Right cardiac atrium (tissue), 5 donors: ENCODE results near the gene SNX11. TPM values are rescaled to one million over a fixed set of nuclear protein-coding genes. Genes with fewer than 3 reads are reported as not detected.

Experiments used
- ATAC-seq, 2 donors: fragments of 200-7000 bp; cut with Tn5 transposase; one replicate each; pipeline versions ENCODE4 v1.8.0 to v1.9.1; 2020; ENCODE audit warnings: moderate library complexity in 2 of 2, mild to moderate bottlenecking in 1 of 2
- DNase-seq, 3 donors: peaks; one replicate each; pipeline ENCODE4 v3.0.0-alpha.2; 2020
- H3K27ac ChIP-seq: one replicate; pipeline ENCODE4 v1.5.1; 2013; ENCODE audit warnings: mild to moderate bottlenecking, low read length, control low read depth, moderate library complexity
- H3K27me3 ChIP-seq: one replicate; pipeline ENCODE4 v1.6.1; 2013; ENCODE audit not compliant: control insufficient read depth, insufficient read depth
- H3K4me1 ChIP-seq: one replicate; pipeline ENCODE4 v1.6.1; 2013; ENCODE audit warnings: low read length; ENCODE audit not compliant: control insufficient read depth, insufficient read depth
- H3K4me3 ChIP-seq: one replicate; pipeline ENCODE4 v1.5.1; 2013; ENCODE audit warnings: low read length, control low read depth
- H3K9me3 ChIP-seq: one replicate; pipeline ENCODE4 v1.6.1; 2013; ENCODE audit warnings: low read length; ENCODE audit not compliant: control insufficient read depth
- WGBS: extraction: QIAGEN DNeasy Blood & Tissue Kit; methylation state at CpG from one replicate; pipeline ENCODE4 v1.1.7; 2013; 5-methylcytosine and 5-hydroxymethylcytosine counted together
- intact Hi-C, 4 donors: fragments of 100-400 bp; cut with DNase I; formaldehyde crosslinking; loops; one replicate each; pipeline versions ENCODE4 v1.11.0 to v1.14.0; 2022 to 2023
- polyA plus RNA-seq: library from polyadenylated mRNA; stranded (reverse); fragments of 200-250 nt; gene quantifications from one replicate; pipeline ENCODE4 v1.2.3, GENCODE V29; 2013
- total RNA-seq, 4 donors: library from RNA; stranded (reverse); fragmentation: NEBNext Ultra II Directional; extraction: Animal tissue kit (Norgen Biotek cat#: 25700); gene quantifications; one replicate each; pipeline ENCODE4 v1.2.1, GENCODE V29; 2021
- donor health status: healthy with polysubstance abuse.
- donor health status: DM: no; HTN: yes; CAD: no.
- donor health status: DM: no; HTN: no; CAD: no.
- donor health status: DM: no; HTN: yes; CAD: no; lungs with severe emphysema.
- donor health status: DM: yes; HTN: yes; CAD: no.

Gene SNX11
- total and polyA plus RNA-seq, 5 donors: 7.5 to 16.6 (median 12.7) TPM

DNA sequence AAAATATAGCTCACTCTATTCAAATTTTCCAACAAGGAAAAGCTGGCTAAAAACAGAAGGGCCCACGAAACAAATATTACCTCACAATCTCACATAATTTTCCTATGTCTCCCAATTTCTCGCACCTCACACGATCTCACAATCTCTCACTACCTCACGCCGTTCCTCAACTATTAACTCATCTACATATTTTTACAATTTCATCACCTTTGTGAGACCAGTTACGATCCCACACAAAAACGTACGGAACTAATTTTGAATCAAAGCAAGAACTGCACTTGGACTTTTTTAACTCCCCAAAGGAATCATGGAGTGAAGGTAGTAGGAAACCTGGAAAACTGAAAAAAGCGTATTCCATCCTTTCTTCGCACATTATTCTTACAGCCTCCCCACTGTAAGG is 7.4 kb upstream of the SNX11 start:
- intact Hi-C loops: loop anchor here in 1 of 4 donors (10.0 kb wide), 1 partner anchor 75 kb away; no protein-coding TSS in a partner anchor
- DNase-seq (no peak), ATAC-seq (no peak)
- Histone ChIP-seq H3K27ac (peak overlapping the region; percentile 16), H3K9me3 (no peaks in the 10 kb centered on the region), H3K4me1 (no peaks in the 10 kb centered on the region), H3K4me3 (peak overlapping the region; percentile 97), H3K27me3 (no peaks in the 10 kb centered on the region)
- 31% methylated on average over 10 of the region's 10 CpGs for WGBS

DNA sequence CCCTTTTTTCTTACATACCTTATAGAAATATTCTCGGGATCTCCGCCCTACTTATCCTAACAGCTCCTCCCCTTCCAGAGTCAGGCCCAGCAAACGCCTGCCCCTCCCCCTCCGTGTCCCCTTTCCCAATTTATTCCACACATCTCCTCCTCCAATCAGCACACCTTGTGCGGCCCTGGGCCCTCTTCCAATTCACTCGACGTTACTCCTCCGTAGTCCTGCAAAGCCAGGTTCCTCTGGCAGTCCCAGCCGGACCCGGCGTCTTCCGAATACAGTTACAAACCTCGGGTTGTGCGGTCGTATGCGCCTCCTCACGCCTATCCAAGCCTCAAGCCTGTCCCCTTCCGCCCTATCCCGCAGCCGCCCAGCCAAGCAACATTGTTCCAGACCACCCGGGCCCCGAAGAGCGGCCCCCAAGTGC is 7.0 kb upstream of the SNX11 start:
- ATAC-seq: peak; percentile 25 to 50
- 1% methylated on average over 23 of the region's 23 CpGs for WGBS
- Histone ChIP-seq H3K27ac (peak overlapping the region; percentile 93), H3K4me3 (peak overlapping the region; percentile 97), H3K27me3 (no peaks in the 10 kb centered on the region), H3K4me1 (no peaks in the 10 kb centered on the region), H3K9me3 (no peaks in the 10 kb centered on the region)
- peak; percentile 55 to 76 (median 74) for DNase-seq
- intact Hi-C loops: loop anchor here in 1 of 4 donors (10.0 kb wide), 1 partner anchor 76 kb away; no protein-coding TSS in a partner anchor

DNA sequence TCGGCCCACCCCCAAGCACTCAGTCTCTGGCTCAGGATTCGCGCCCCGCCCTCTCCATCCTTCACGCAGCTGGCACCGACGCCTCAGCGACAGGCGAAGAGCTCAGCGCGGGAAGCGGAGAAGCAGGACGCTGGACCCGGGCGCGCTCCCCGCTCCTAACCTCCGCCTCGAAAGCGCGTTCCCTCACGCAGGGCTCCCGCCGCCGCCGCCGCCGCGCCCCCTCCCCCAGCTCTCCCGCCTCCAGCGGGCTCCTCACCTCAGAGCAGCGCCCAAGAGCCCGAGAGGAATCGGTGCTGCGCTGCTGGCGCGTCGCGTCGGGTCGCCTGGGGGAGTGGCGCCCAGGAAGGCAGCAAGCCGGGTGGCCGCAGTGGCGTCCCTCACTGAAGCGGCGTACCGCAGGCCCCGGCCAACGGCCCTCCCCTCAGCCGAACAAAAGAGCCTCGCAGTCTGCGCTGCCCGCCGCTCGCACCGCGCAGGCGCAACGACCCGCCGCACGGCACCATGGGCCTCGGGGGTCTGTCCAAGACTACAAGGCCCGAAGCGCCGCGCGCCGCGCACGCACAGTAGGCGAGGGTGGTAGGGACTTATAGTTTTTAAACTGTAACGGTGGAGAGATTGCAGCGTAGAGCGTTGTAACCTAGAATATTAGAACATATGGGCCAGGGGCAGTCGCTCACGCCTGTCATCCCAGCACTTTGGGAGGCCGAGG is 6.4 kb upstream of the SNX11 start, which contains the start of gene CBX1:
CBX1 (minus strand) TSS at position 467 of the 709 bp plus-strand sequence. CDS start 24,474 bp downstream, outside the sequence.
- peak within 1 kb of the TSS; percentile 97 for H3K4me3 ChIP-seq
- ATAC-seq (peak; percentile 99), DNase-seq (peak; percentile 96 to 99 (median 98))
- intact Hi-C loops: loop anchor here in 1 of 4 donors (10.0 kb wide), 1 partner anchor 76 kb away; no protein-coding TSS in a partner anchor
- H3K27ac ChIP-seq: peak within 1 kb of the TSS; percentile 93
- no peaks in the 10 kb centered on the region for H3K4me1 ChIP-seq
- H3K27me3 ChIP-seq: no peaks in the 10 kb centered on the region
- WGBS: under 1% methylated on average over 79 of the region's 79 CpGs
- no peaks in the 10 kb centered on the region for H3K9me3 ChIP-seq

DNA sequence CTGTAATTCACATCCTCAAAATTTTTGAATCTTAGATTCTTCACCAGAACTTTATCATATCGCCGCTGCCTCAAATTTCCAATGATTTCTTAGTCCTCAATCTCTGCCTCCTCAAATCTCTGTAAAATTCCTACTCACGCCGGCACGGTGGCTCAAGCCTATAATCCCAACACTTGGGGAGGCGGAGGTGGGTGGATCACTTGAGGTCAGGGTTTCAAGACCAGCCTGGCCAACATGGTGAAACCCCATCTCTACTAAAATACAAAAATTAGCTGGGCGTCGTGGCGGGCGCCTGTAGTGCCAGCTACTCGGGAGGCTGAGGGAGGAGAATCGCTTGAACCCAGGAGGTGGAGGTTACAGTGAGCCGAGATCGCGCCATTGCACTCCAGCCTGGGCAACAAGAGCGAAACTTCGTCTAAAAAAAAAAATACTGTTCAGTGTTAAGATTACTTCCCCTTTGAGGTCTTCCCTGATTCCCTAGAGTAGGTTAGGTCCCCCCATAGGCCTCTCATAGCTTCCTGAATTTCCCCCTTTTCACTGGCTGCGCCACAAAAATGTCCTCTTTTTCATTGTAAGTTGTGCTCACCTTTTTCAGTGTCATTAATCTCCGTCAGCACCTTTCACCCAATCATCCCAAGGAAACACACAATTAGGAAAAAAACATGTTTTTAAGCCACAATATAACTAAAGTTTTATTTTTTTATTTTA is 5.4 kb upstream of the SNX11 start:
- intact Hi-C loops: loop anchor here in 1 of 4 donors (10.0 kb wide), 1 partner anchor 77 kb away; no protein-coding TSS in a partner anchor
- WGBS: 86% methylated on average over 19 of the region's 19 CpGs
- Histone ChIP-seq H3K27ac (no peak overlapping the region), H3K27me3 (no peaks in the 10 kb centered on the region), H3K4me3 (no peak overlapping the region), H3K9me3 (no peaks in the 10 kb centered on the region), H3K4me1 (no peaks in the 10 kb centered on the region)
- DNase-seq (no peak), ATAC-seq (no peak)

DNA sequence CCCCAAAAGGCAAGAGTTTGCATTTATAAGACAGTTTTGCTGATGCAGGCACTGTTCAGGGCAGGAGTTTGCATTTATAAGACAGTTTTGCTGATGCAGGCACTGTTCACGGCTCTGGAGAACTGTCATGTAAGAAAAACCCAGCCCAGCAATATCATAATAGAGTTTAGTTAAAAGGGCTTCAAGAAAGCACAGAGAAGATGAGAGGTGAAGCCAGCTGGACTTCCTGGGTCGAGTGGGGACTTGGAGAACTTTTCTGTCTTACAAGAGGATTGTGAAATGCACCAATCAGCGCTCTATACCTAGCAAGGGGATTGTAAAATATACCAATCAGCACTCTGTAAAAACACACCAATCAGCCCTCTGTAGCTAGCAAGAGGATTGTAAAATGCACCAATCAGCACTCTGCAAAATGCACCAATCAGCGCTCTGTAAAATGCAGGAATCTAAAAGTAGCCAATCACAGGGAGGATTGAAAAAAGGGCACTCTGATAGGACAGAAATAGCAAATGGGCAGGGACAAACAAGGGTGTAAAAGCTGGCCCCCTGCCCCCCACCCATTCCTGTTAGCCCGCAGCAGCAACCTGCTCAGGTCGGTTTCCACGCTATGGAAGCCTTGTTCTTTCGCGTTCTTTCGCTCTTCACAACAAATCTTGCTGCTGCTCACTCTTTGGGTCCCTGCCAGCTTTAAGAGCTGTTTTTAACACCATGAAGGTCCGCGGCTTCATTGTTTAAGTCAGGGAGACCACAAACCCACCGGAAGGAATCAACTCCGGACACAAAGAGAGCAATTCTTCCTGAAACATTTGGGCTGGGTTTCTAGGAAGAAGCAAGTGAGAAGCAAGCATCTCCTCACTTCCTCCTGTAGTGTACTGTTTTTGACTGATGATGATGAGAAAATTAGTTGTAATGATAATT is 4.5 kb upstream of the SNX11 start:
- ATAC-seq (no peak), DNase-seq (no peak)
- intact Hi-C loops: loop anchor here in 1 of 4 donors (10.0 kb wide), 1 partner anchor 78 kb away; no protein-coding TSS in a partner anchor
- Histone ChIP-seq H3K4me1 (no peaks in the 10 kb centered on the region), H3K9me3 (no peaks in the 10 kb centered on the region), H3K27ac (no peak overlapping the region), H3K27me3 (no peaks in the 10 kb centered on the region), H3K4me3 (no peak overlapping the region)
- WGBS: 76% methylated on average over 14 of the region's 14 CpGs

DNA sequence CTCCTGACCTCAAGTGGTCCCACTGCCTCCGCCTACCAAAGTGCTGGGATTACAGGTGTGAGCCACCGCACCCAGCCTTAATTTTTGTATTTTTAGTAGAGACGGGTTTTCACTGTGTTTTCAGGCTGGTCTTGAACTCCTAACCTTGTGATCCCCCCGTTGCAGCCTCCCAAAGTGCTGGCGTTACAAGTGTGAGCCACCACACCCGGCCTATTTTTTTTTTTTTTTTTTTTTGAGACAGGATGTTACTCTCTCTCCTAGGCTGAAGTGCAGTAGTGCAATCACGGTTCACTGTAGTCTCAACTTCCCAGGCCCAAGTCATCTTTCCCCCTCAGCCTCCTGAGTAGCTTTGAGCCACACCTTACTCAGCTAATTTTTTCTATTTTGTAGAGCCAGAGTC is 3.1 kb upstream of the SNX11 start:
- WGBS: 83% methylated on average over 7 of the region's 7 CpGs
- H3K4me3 ChIP-seq: no peak overlapping the region
- ATAC-seq: no peak
- H3K4me1 ChIP-seq: no peaks in the 10 kb centered on the region
- DNase-seq: no peak
- no peaks in the 10 kb centered on the region for H3K27me3 ChIP-seq
- no peak overlapping the region for H3K27ac ChIP-seq
- no peaks in the 10 kb centered on the region for H3K9me3 ChIP-seq
- intact Hi-C loops: loop anchor here in 1 of 4 donors (10.0 kb wide), 1 partner anchor 80 kb away; no protein-coding TSS in a partner anchor

DNA sequence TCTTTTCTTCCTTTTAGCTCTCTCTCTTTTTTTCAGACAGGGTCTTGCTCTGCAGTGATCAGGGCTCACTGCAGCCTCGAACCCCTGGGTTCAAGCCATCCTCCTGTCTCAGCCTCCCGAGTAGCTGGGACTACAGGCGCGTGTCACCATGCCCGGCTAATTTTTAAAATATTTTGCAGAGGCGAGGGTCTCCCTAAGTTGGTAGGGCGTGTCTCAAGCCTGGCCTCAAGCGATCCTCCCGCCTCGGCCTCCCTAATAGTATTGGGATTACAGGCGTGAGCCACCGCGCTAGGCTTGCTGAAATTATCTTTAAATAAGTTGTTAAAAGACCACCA is 797 bp upstream of the SNX11 start:
- H3K4me3 ChIP-seq: peak overlapping the region; percentile 94
- no peaks in the 10 kb centered on the region for H3K27me3 ChIP-seq
- DNase-seq: peak in 1 of 3 donors; percentile 47
- H3K27ac ChIP-seq: peak overlapping the region; percentile 95
- intact Hi-C loops: loop anchor here in 1 of 4 donors (10.0 kb wide), 1 partner anchor 82 kb away; no protein-coding TSS in a partner anchor
- no peaks in the 10 kb centered on the region for H3K4me1 ChIP-seq
- WGBS: 47% methylated on average over 13 of the region's 13 CpGs
- no peak for ATAC-seq
- no peaks in the 10 kb centered on the region for H3K9me3 ChIP-seq

DNA sequence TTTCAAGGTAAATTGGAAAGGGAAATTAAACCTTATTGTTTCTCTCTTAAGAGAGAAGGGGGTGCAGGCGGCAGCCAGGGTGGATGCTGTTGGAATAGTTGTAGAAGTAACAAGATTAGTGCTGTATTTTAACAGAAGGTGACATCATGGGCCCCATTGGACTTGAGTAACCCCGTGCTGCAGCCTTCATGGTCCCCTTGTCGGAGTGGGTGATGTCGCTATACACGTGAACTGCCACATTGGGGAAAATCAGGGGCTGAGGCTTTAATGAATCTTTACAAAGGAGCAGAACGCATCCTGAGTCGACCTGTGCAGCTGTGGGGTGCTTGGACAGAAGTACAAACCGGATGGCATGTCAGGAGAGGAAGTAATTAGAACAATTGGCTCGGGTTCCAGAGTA is 3.2 kb downstream of the SNX11 start:
- ATAC-seq (no peak), DNase-seq (no peak)
- Histone ChIP-seq H3K4me1 (no peaks in the 10 kb centered on the region), H3K27me3 (no peaks in the 10 kb centered on the region), H3K4me3 (no peak overlapping the region), H3K9me3 (no peaks in the 10 kb centered on the region), H3K27ac (no peak overlapping the region)
- WGBS: 70% methylated on average over 9 of the region's 9 CpGs
- intact Hi-C loops: no loop called here

DNA sequence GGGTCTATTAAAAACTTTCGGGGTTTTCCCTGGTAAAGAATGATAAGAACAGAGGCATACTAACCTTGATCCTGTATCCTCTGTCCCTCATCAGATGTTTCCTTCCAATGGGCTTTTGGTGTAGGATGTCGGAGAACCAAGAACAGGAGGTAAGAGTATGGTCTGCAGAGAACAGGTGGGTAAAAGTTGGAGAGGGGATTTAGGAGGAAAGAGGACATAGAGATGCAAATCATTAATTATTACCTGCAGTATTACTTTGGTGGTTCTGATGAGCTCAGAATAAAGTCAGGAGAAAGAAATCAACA is 4.3 kb downstream of the SNX11 start:
- ATAC-seq: no peak
- Histone ChIP-seq H3K4me3 (no peak overlapping the region), H3K9me3 (no peaks in the 10 kb centered on the region), H3K27me3 (no peaks in the 10 kb centered on the region), H3K4me1 (no peaks in the 10 kb centered on the region), H3K27ac (no peak overlapping the region)
- intact Hi-C loops: no loop called here
- 68% methylated on average over 2 of the region's 2 CpGs for WGBS
- DNase-seq: no peak

DNA sequence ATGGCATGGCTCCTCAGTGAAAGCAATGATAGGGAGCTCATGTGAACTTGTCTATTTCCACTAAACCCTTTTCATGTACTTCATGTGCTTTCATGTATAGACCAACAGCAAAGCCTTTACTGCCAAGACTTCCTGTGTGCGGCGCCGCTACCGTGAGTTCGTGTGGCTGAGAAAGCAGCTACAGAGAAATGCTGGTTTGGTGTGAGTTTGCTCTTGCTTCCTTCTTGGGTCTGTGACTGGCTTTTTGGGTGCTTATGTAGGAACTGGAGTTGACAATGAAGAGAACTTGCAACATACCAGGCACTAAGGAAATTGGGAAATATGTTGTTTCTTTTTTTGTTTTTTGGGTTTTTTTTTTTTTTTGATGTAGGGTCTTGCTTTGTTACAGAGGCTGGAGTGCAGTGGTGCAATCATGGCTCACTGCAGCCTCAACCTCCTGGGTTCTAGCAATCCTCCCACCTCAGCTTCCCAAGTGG is 5.7 kb downstream of the SNX11 start:
- DNase-seq (peak in 2 of 3 donors; percentile 66 to 68), ATAC-seq (peak in 1 of 2 donors; percentile 36)
- 84% methylated on average over 5 of the region's 5 CpGs for WGBS
- Histone ChIP-seq H3K9me3 (no peaks in the 10 kb centered on the region), H3K27me3 (no peaks in the 10 kb centered on the region), H3K4me1 (no peaks in the 10 kb centered on the region), H3K27ac (peak overlapping the region; percentile 37), H3K4me3 (no peak overlapping the region)
- intact Hi-C loops: no loop called here
